A673 (cell line): ENCODE data around the gene HYAL3. TPM values are rescaled to one million over a fixed set of nuclear protein-coding genes. Genes with fewer than 3 reads are reported as not detected.

ENCODE experiments used
- BruUV-seq: library from RNA; stranded (reverse); fragments of 400-500 nt; replicated peaks from 2 replicates; lab custom pipeline; 2021; lab: Mats Ljungman, UMichigan
- CTCF ChIA-PET: fragments of 300-600 bp; sonication (Branson Sonifier 250); formaldehyde crosslinking; loops from one replicate; lab custom pipeline; 2022; ENCODE audit warnings: antibody characterized with exemption; lab: Charles Lee
- POLR2A ChIA-PET: fragments of 300-600 bp; sonication (Branson Sonifier 250); formaldehyde crosslinking; loops from one replicate; lab custom pipeline; 2022; ENCODE audit warnings: antibody characterized with exemption; ENCODE audit not compliant: low non-redundant PET; lab: Charles Lee
- DNase-seq: peaks from one replicate; pipeline ENCODE4 v3.0.0-alpha.2; 2015; ENCODE audit warnings: low spot score
- H3K27ac ChIP-seq: fragments of 200-600 bp; sonication (generic); 2 replicates; pipeline ENCODE4 v1.5.1; 2016; ENCODE audit warnings: mixed run types, low read depth, mild to moderate bottlenecking, mixed read lengths, antibody characterized with exemption, low read length; ENCODE audit not compliant: poor library complexity, severe bottlenecking
- H3K27me3 ChIP-seq: fragments of 200-600 bp; sonication (generic); replicated peaks from 2 replicates; pipeline ENCODE4 v1.6.1; 2017; ENCODE audit warnings: mixed run types, low read depth, mild to moderate bottlenecking, mixed read lengths, antibody characterized with exemption, low read length; ENCODE audit not compliant: insufficient read depth, poor library complexity
- H3K36me3 ChIP-seq: fragments of 200-600 bp; sonication (generic); 2 replicates; pipeline ENCODE4 v1.6.1; 2016; ENCODE audit warnings: mixed run types, mild to moderate bottlenecking, mixed read lengths, antibody characterized with exemption, low read length; ENCODE audit not compliant: insufficient read depth, poor library complexity, severe bottlenecking
- H3K4me1 ChIP-seq: fragments of 200-600 bp; sonication (generic); 2 replicates; pipeline ENCODE4 v1.6.1; 2017; ENCODE audit warnings: mixed run types, mild to moderate bottlenecking, mixed read lengths, antibody characterized with exemption, low read length; ENCODE audit not compliant: insufficient read depth, poor library complexity, severe bottlenecking
- H3K4me3 ChIP-seq: fragments of 200-600 bp; sonication (generic); 2 replicates; pipeline ENCODE4 v1.5.1; 2016; ENCODE audit warnings: low read depth, mixed run types, mild to moderate bottlenecking, mixed read lengths, low read length; ENCODE audit not compliant: poor library complexity, severe bottlenecking
- H3K9me3 ChIP-seq: fragments of 200-600 bp; sonication (generic); 2 replicates; pipeline ENCODE4 v1.6.1; 2016; ENCODE audit warnings: mixed run types, low read depth, mild to moderate bottlenecking, mixed read lengths, antibody characterized with exemption, low read length; ENCODE audit not compliant: poor library complexity, severe bottlenecking
- EZH2 ChIP-seq: fragments of 200-600 bp; sonication (generic); IDR thresholded peaks from 2 replicates; pipeline ENCODE4 v1.6.1; 2017; ENCODE audit warnings: borderline replicate concordance, low read depth, mild to moderate bottlenecking, mixed read lengths, antibody characterized with exemption, low read length; ENCODE audit not compliant: poor library complexity, severe bottlenecking
- intact Hi-C: fragments of 100-400 bp; cut with micrococcal nuclease; formaldehyde crosslinking; loops from one replicate; pipeline ENCODE4 v1.10.0; 2022; ENCODE audit not compliant: unreplicated experiment
- total RNA-seq: library from RNA; stranded (reverse); gene quantifications from 2 replicates; pipeline ENCODE4 v1.2.3, GENCODE V29; 2021
- TF ChIP-seq, protein P1 (sequence below): fragments of 300-800, 200-600 bp; sonication (generic); conservative IDR thresholded peaks from 2 replicates; pipeline ENCODE4 v1.5.1; 2017; ENCODE audit warnings: low read depth, mild to moderate bottlenecking, antibody characterized with exemption, low read length, moderate library complexity, mixed read lengths

The HYAL3 gene
- total RNA-seq, 1 experiment from 2014 or later, result 3.0 TPM

DNA sequence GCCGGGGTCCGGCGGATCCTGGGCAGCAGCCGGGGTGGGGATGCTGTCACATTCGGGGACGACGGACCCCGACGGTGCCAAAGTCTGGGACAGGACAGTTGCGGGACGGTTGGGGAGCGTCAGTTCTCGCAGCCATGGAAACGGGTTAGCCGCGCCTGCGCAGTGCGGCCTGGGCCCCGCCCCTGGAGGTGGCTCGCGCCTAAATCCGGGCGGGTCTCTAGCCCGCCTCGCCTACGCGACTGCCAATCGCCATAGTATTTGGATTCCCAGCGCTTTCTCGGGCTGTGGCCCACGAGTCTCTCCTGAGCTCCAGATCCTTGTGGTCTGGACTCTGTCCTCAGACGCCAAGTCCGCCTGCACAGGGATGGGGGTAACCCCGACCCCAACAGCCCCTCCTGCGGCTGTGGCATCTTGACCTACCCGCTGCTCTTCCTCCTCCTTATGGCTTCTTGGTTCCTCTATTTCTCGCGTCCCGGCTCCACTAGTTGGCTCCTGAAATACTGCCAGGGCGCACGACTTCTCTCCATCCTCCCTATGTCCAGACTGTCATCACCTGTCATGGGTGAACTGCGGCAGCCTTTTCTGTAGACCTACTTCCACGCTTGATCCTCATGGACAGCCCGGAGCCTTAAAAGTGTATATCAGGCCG, 46.5 kb upstream of the HYAL3 start, which contains the start of gene ZMYND10:
Gene ZMYND10 (minus strand): TSS at position 147 of the 649 bp plus-strand sequence. CDS start 153 bp downstream, outside the sequence.
- ChIA-PET CTCF (interaction anchor here (0.6 to 0.7 kb wide), 2 partner anchors 108 to 1324 kb away, joined by 5 to 6 read pairs; no protein-coding TSS in a partner anchor), POLR2A (interaction anchor here (0.6 kb wide), 1 partner anchor 240 kb away, joined by 11 read pairs; no protein-coding TSS in a partner anchor)
- BruUV-seq, result no TSS peak
- peak; percentile 69 for DNase-seq
- no peaks in the 10 kb centered on the region for H3K9me3 ChIP-seq
- H3K27me3 ChIP-seq, result no peaks in the 10 kb centered on the region
- peaks cover 6% of the 10 kb centered on the region for H3K4me1 ChIP-seq
- TF ChIP-seq, protein P1, sequence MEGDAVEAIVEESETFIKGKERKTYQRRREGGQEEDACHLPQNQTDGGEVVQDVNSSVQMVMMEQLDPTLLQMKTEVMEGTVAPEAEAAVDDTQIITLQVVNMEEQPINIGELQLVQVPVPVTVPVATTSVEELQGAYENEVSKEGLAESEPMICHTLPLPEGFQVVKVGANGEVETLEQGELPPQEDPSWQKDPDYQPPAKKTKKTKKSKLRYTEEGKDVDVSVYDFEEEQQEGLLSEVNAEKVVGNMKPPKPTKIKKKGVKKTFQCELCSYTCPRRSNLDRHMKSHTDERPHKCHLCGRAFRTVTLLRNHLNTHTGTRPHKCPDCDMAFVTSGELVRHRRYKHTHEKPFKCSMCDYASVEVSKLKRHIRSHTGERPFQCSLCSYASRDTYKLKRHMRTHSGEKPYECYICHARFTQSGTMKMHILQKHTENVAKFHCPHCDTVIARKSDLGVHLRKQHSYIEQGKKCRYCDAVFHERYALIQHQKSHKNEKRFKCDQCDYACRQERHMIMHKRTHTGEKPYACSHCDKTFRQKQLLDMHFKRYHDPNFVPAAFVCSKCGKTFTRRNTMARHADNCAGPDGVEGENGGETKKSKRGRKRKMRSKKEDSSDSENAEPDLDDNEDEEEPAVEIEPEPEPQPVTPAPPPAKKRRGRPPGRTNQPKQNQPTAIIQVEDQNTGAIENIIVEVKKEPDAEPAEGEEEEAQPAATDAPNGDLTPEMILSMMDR, result no peak
- H3K27ac ChIP-seq, result no peak within 1 kb of the TSS
- intact Hi-C loops, result loop anchor here (2.0 kb wide), 1 partner anchor 205 kb away; no protein-coding TSS in a partner anchor
- no peaks in the 10 kb centered on the region for H3K36me3 ChIP-seq
- H3K4me3 ChIP-seq, result peak within 1 kb of the TSS; percentile 40

DNA sequence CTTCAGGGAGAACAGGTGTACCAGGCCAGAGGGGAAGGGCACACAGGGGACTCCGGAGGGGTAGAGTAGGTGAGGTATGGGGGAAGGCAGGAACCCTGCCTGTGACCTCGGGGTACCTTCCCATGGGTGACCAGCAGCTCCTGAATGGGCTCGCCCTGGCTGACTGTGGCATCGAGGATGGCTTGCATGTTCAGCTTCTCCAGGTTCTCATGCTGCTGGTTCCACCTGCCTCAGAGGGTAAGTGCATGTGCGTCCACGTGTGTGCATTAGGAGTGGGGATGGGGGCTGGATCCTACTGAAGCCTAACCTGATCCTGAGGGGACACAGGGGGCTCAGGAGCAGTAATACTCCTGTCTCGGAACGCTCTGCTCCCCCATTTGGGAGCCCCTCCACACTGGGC, 45.8 kb upstream of the HYAL3 start:
- BruUV-seq, result no TSS peak
- H3K36me3 ChIP-seq, result no peaks in the 10 kb centered on the region
- peak overlapping the region; percentile 40 for H3K4me3 ChIP-seq
- H3K9me3 ChIP-seq, result no peaks in the 10 kb centered on the region
- intact Hi-C loops, result no loop called here
- peaks cover 6% of the 10 kb centered on the region for H3K4me1 ChIP-seq
- ChIA-PET POLR2A (interaction anchor here (0.6 kb wide), 1 partner anchor 241 kb away, joined by 11 read pairs; no protein-coding TSS in a partner anchor), CTCF (no interaction called here)
- TF ChIP-seq EZH2, result no peak
- TF ChIP-seq, protein P1, result no peak
- no peak overlapping the region for H3K27ac ChIP-seq
- DNase-seq, result no peak
- H3K27me3 ChIP-seq, result no peaks in the 10 kb centered on the region

DNA sequence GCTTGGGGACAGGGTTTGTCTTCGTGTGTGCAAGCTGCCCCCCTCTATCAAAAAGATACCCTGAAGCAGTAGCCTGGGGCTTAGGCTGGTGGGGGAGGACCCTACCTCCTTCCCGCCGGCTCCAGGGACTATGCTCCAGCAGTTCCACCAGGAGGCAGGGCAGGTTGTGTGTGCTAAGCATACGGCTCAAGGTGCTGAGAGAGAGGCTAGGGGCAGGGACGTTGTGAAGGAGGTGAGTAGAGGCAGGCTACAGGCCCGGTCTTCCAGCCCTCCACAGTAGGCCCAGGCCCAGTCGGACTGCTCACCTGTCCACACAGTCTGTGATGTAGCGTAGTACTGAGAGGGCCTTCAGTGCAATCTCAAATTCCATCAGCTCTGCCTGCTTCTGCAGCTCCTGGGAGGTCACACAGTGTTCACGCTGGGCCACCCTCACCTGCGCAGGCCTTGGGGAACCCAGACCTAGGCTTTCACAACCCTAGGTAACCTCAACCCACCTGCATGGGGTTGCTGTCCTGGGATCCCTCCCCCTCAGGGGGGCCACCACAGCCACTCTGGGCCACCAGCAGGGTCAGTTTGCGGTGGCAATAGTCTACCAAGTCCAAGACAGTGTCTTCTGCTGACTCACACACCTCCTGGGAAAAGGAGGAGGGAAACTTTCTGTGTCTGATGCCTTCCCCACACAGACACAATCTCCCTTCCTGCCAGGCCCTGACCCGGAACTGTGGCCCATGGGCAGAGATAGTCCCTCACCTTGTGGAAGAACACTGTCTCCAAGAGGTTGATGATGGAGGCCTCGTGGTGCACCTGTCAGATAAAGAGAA, 43.8 kb upstream of the HYAL3 start:
- intact Hi-C loops, result no loop called here
- Histone ChIP-seq H3K9me3 (no peaks in the 10 kb centered on the region), H3K4me3 (no peak overlapping the region), H3K27me3 (no peaks in the 10 kb centered on the region), H3K27ac (no peak overlapping the region), H3K4me1 (peaks cover 6% of the 10 kb centered on the region), H3K36me3 (no peaks in the 10 kb centered on the region)
- ChIA-PET POLR2A (no interaction called here), CTCF (no interaction called here)
- BruUV-seq, result no TSS peak
- DNase-seq, result no peak
- TF ChIP-seq, protein P1, result no peak
- TF ChIP-seq EZH2, result no peak
